Pancreas (tissue), 10 donors: ENCODE data around the gene TUBA1B. TPM values are rescaled to one million over a fixed set of nuclear protein-coding genes. Genes with fewer than 3 reads are reported as not detected.
"Not testable (repeated sequence)": the region's sequence is repeated elsewhere in the genome, so short reads cannot be mapped to it uniquely, and the experiment has no call there.

Experiments used
- ATAC-seq, 4 donors: fragments of 200-7000 bp; cut with Tn5 transposase; one replicate each; pipeline versions ENCODE4 v1.8.0 to v1.9.1; 2020; ENCODE audit warnings: mild to moderate bottlenecking in 4 of 4, moderate library complexity in 4 of 4
- DNase-seq, 6 donors: peaks; one replicate each; pipeline ENCODE4 v3.0.0-alpha.2; 2020
- FAIRE-seq: peaks from 2 replicates; lab custom pipeline; 2012; peaks lifted over from hg19 to GRCh38; lab: Jason Lieb, UNC
- H3K27ac ChIP-seq, 4 donors: fragments of 200-600 bp; sonication (generic); 1 replicate in 3 of 4; 2 replicates in 1 of 4; pipeline versions ENCODE4 v1.5.0 to v1.8.0; 2020
- H3K27me3 ChIP-seq, 4 donors: fragments of 200-600 bp; one replicate each; pipeline ENCODE4 v1.8.0; 2021
- H3K36me3 ChIP-seq, 3 donors: fragments of 200-600 bp; sonication (generic) in 1 of 3; one replicate each; pipeline versions ENCODE4 v1.5.0 to v1.8.0; 2020 to 2021
- H3K4me1 ChIP-seq, 3 donors: fragments of 200-600 bp; one replicate each; pipeline ENCODE4 v1.8.0; 2021
- H3K4me3 ChIP-seq, 4 donors: fragments of 200-600 bp; sonication (generic) in 2 of 4; one replicate each; pipeline versions ENCODE4 v1.5.0 to v1.8.0; 2020 to 2021
- H3K9me3 ChIP-seq, 4 donors: fragments of 200-600 bp; one replicate each; pipeline ENCODE4 v1.8.0; 2021
- WGBS, 2 donors: extraction: QIAGEN DNeasy Blood & Tissue Kit; methylation state at CpG; one replicate each; pipeline ENCODE4 v1.1.7; 2013; 5-methylcytosine and 5-hydroxymethylcytosine counted together
- intact Hi-C, 3 donors: fragments of 100-400 bp; cut with DNase I; formaldehyde crosslinking; loops; one replicate each; pipeline versions ENCODE4 v1.11.1 to v1.14.2; 2022
- polyA plus RNA-seq, 2 donors: library from polyadenylated mRNA; stranded (reverse); fragments of 200-250 nt; gene quantifications; one replicate each; pipeline ENCODE4 v1.2.3, GENCODE V29; 2013
- total RNA-seq, 6 donors: library from RNA; stranded (reverse); fragmentation: NEBNext Ultra II Directional in 4 of 6; extraction: Animal tissue kit (Norgen Biotek cat#: 25700) in 4 of 6; gene quantifications; one replicate each; pipeline versions ENCODE4 v1.2.1 to v1.2.4, GENCODE V29; 2021 to 2023
- TF ChIP-seq, protein P1 (sequence below), 4 donors: fragments of 200-600 bp; sonication (generic) in 3 of 4; IDR thresholded peaks; one replicate each; pipeline versions ENCODE4 v1.5.0 to v1.8.0; 2021; ENCODE audit warnings: antibody characterized with exemption in 4 of 4
- donor health status: healthy with polysubstance abuse.
- donor health status: DM: no; HTN: no; CAD: no; lungs with moderate emphysema.
- donor health status: DM: no; HTN: no; CAD: no.
- donor health status: control.
- donor health status: control.
- donor health status: Bipolar disorder and iron deficiency.
- donor health status: DM: yes; HTN: yes; CAD: no.
- donor health status: DM: no; HTN: no; CAD: no.
- donor health status: DM: no; HTN: no; CAD: no.
- donor health status: DM: yes; HTN: yes; CAD: no.

Gene TUBA1B
- total RNA-seq (100 to 1,000 TPM in 3 of 6 donors, 10 to 100 TPM in 3; 43.1 to 185 (median 108) TPM), polyA plus RNA-seq (100 to 1,000 TPM in 1 of 2 donors, 10 to 100 TPM in 1; 92.0 to 214 TPM)

DNA sequence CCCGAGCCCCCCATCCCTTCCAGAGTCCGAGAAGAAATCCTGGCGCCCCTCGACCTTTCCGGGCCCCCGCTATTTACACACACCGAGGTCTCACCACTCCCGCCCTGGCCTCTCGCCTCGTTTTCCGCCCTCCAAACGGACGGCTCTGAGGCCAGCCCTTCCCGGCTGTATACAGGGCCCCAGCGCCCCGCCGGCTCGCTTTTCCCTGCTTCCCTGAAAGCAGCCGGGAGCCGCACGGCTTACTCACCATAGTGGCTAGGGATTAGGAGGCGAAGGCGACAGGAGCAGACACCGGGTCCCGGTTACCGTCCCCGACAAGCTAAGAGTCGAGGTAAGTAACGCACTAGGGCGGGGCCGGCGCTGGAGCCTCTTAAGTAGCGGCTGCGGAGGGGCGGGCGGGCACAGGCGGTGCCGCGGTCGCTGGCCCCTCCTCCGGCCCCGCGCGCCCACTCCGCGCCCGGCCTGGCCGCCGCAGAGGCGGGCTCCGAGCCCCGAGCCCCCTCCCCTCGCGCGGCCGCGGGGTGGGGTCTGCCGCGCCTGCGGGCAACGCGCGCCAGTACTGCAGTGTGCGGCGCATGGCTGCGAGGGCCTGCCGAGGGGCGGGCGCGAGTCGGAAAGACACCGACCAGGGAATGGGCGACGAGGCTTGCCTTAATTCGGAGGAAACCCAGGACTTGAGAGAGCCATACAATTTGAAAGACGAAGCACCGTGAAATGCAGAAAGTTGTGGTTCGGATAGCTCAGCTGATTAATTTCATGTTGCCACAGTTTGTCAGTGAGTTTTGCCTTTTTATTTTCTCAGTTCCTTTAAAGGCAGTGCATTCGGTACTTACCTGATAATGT lies at the start of gene TUBA1B:
Gene TUBA1B (minus strand): TSS at position 345 of the 843 bp plus-strand sequence. CDS start 95 bp downstream, at position 250.
- no peak for FAIRE-seq
- Histone ChIP-seq H3K4me3 (peak within 1 kb of the TSS; percentile 84 to 99 (median 94)), H3K27me3 (no peaks in the 10 kb centered on the region), H3K27ac (peak within 1 kb of the TSS; percentile 96 to 99 (median 98)), H3K9me3 (no peaks in the 10 kb centered on the region), H3K4me1 (peaks cover 0 to 24% (median 19%) of the 10 kb centered on the region in 3 donors), H3K36me3 (peaks cover 4 to 11% (median 9%) of the 10 kb centered on the region in 3 donors)
- TF ChIP-seq, protein P1, sequence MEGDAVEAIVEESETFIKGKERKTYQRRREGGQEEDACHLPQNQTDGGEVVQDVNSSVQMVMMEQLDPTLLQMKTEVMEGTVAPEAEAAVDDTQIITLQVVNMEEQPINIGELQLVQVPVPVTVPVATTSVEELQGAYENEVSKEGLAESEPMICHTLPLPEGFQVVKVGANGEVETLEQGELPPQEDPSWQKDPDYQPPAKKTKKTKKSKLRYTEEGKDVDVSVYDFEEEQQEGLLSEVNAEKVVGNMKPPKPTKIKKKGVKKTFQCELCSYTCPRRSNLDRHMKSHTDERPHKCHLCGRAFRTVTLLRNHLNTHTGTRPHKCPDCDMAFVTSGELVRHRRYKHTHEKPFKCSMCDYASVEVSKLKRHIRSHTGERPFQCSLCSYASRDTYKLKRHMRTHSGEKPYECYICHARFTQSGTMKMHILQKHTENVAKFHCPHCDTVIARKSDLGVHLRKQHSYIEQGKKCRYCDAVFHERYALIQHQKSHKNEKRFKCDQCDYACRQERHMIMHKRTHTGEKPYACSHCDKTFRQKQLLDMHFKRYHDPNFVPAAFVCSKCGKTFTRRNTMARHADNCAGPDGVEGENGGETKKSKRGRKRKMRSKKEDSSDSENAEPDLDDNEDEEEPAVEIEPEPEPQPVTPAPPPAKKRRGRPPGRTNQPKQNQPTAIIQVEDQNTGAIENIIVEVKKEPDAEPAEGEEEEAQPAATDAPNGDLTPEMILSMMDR (IDR thresholded peaks at IDR 0.05) = no peak
- DNase-seq = peak; percentile 83 to 97 (median 92)
- ATAC-seq = peak; percentile 89 to 95 (median 90)
- intact Hi-C loops = no loop called here
- WGBS, 2 donors = 1% methylated on average over 69 to 79 of the region's 79 CpGs

DNA sequence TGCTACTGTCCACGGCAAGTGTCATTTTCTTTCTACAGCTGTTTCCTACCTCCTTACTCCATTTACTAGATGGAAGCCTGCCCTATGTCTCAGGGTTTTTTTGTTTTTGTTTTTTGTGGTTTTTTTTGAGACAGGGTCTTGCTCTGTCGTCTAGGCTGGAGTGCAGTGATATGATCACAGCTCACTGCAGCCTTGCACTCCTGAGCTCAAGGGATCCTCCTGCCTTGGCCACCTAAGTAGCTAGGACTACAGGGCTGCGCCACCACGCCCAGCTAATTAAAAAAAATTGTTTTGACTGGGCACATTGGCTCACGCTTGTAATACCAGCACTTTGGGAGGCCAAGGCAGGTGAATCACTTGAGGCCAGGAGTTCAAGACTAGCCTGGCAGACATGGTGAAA lies 43.0 kb upstream of the TUBA1B start:
- TF ChIP-seq, protein P1 (IDR thresholded peaks at IDR 0.05) = no peak
- intact Hi-C loops = no loop called here
- no peak for ATAC-seq
- no peak overlapping the region for H3K27ac ChIP-seq
- 74 to 81% methylated on average over 5 of the region's 5 CpGs for WGBS, 2 donors
- no peak for FAIRE-seq
- no peaks in the 10 kb centered on the region for H3K4me1 ChIP-seq
- no peak overlapping the region for H3K4me3 ChIP-seq
- DNase-seq = no peak
- no peaks in the 10 kb centered on the region for H3K36me3 ChIP-seq
- H3K27me3 ChIP-seq = no peaks in the 10 kb centered on the region
- no peaks in the 10 kb centered on the region for H3K9me3 ChIP-seq

DNA sequence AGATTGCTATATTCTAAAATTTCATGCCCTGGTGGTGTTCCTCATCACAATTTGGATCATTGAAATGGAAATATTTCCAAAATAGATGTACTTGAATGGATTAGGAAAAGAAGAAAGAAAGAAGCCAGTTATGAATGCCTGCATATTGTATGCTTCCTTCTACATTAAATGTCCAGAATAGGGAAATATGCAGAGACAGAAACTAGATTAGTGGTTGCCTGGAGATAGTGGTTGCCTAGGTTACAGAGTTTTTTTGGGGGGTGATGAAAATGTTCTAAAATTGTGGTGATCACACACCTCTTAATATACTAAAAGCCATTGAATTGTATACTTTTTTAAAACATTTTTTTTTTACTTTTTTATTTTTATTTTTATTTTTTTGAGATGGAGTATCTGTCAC lies 39.7 kb upstream of the TUBA1B start:
- no peak overlapping the region for H3K4me3 ChIP-seq
- H3K27ac ChIP-seq = no peak overlapping the region
- TF ChIP-seq, protein P1 (IDR thresholded peaks at IDR 0.05) = no peak
- FAIRE-seq (no peak), DNase-seq (no peak), ATAC-seq (no peak)
- no peaks in the 10 kb centered on the region for H3K4me1 ChIP-seq
- no peaks in the 10 kb centered on the region for H3K36me3 ChIP-seq
- intact Hi-C loops = no loop called here
- H3K27me3 ChIP-seq = no peaks in the 10 kb centered on the region
- H3K9me3 ChIP-seq = no peaks in the 10 kb centered on the region

DNA sequence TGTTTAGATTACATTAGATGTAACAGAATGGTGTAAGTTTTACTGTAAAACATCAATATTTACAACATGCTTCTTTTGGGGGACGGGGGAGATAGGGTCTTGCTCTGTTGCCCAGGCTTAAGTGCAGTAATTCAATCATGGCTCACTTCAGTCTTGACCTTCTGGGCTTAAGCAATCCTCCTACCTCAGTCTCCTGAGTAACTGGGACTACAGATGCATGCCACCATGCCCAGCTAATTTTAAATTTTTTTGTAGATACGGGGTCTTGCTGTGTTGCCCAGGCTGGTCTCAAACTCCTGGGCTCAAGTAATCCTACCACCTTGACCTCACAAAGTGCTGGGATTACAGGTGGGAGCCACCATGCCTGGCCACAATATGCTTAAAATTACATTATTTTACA lies 33.9 kb upstream of the TUBA1B start:
- intact Hi-C loops = no loop called here
- Histone ChIP-seq H3K27ac (no peak overlapping the region), H3K9me3 (no peaks in the 10 kb centered on the region), H3K4me1 (no peaks in the 10 kb centered on the region), H3K27me3 (no peaks in the 10 kb centered on the region), H3K36me3 (no peaks in the 10 kb centered on the region), H3K4me3 (no peak overlapping the region)
- WGBS, 2 donors = 93 to 98% methylated on average over 2 of the region's 2 CpGs
- no peak for FAIRE-seq
- DNase-seq = no peak
- no peak for ATAC-seq
- TF ChIP-seq, protein P1 (IDR thresholded peaks at IDR 0.05) = no peak

DNA sequence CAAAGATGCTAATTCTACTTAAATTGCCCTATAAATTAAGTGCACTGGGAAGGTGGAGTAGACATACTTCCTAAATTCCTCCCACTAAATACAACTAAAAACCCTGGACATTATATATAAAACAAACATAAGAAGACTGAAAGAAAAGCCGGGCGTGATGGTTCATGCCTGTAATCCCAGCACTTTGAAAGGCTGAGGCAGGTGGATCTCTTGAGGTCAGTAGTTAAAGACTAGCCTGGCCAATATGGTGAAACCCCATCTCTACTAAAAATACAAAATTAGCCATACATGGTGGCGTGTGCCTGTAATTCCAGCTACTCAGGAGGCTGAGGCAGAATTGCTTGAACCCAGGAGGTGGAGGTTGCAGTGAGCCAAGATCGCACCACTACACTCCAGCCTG lies 30.7 kb upstream of the TUBA1B start:
- WGBS, 2 donors = 89 to 91% methylated on average over 4 of the region's 4 CpGs
- H3K9me3 ChIP-seq, H3K27ac ChIP-seq, H3K4me3 ChIP-seq, DNase-seq, FAIRE-seq, H3K4me1 ChIP-seq, intact Hi-C loops, ATAC-seq, H3K27me3 ChIP-seq, H3K36me3 ChIP-seq: not testable (repeated sequence)
